Spleen (tissue), 11 donors: Measurements from ENCODE around the gene DHDDS. TPM values are rescaled to one million over a fixed set of nuclear protein-coding genes. Genes with fewer than 3 reads are reported as not detected.

Experiments
- DNase-seq: peaks from one replicate; pipeline ENCODE4 v3.0.0-alpha.2; 2020
- H3K27ac ChIP-seq, 8 donors: fragments of 200-600 bp; sonication (generic) in 7 of 8; 1 replicate in 4 of 8; 2 replicates in 4 of 8; pipeline versions ENCODE4 v1.5.0 to v1.8.0; 2016 to 2021; ENCODE audit warnings: inconsistent platforms in 4 of 8, mild to moderate bottlenecking in 4 of 8, moderate library complexity in 1 of 8
- H3K27me3 ChIP-seq, 7 donors: fragments of 200-600 bp; sonication (generic) in 6 of 7; replicated peaks in 1 of 7; 1 replicate in 4 of 7; 2 replicates in 3 of 7; pipeline versions ENCODE4 v1.5.0 to v1.8.0; 2016 to 2021; ENCODE audit warnings: inconsistent platforms in 3 of 7, mild to moderate bottlenecking in 1 of 7
- H3K36me3 ChIP-seq, 6 donors: fragments of 200-600 bp; sonication (generic) in 5 of 6; 1 replicate in 4 of 6; 2 replicates in 2 of 6; pipeline versions ENCODE4 v1.5.0 to v1.8.0; 2016 to 2021; ENCODE audit warnings: inconsistent platforms in 2 of 6
- H3K4me1 ChIP-seq, 6 donors: fragments of 200-600 bp; sonication (generic) in 5 of 6; 1 replicate in 3 of 6; 2 replicates in 3 of 6; pipeline versions ENCODE4 v1.5.0 to v1.8.0; 2016 to 2021; ENCODE audit warnings: inconsistent platforms in 3 of 6
- H3K4me3 ChIP-seq, 8 donors: fragments of 200-600 bp; sonication (generic) in 7 of 8; 1 replicate in 4 of 8; 2 replicates in 4 of 8; pipeline versions ENCODE4 v1.5.0 to v1.8.0; 2016 to 2021; ENCODE audit warnings: inconsistent platforms in 4 of 8, mild to moderate bottlenecking in 4 of 8, moderate library complexity in 2 of 8
- H3K9me3 ChIP-seq, 8 donors: fragments of 200-600 bp; sonication (generic) in 7 of 8; 1 replicate in 4 of 8; 2 replicates in 4 of 8; pipeline versions ENCODE4 v1.5.0 to v1.8.0; 2016 to 2021; ENCODE audit warnings: inconsistent platforms in 4 of 8
- POLR2A ChIP-seq, 3 donors: fragments of 450-650 bp; IDR thresholded peaks; one replicate each; pipeline ENCODE4 v1.5.1; 2017; ENCODE audit warnings: antibody characterized with exemption in 3 of 3, mild to moderate bottlenecking in 1 of 3
- POLR2AphosphoS5 ChIP-seq, 3 donors: sonication (generic); formaldehyde crosslinking; IDR thresholded peaks; one replicate each; pipeline ENCODE4 v1.5.1; 2017; ENCODE audit warnings: antibody characterized with exemption in 3 of 3
- WGBS, 5 donors: extraction: QIAGEN DNeasy Blood & Tissue Kit in 3 of 5; methylation state at CpG; one replicate each; pipeline versions ENCODE4 v1.1.5 to v1.1.7; 2013 to 2018; 5-methylcytosine and 5-hydroxymethylcytosine counted together
- intact Hi-C: fragments of 100-400 bp; cut with DNase I; formaldehyde crosslinking; loops from one replicate; pipeline ENCODE4 v1.15.0; 2023; ENCODE audit warnings: low total_unique reads
- polyA plus RNA-seq, 3 donors: library from polyadenylated mRNA; stranded (reverse); fragments of 200-250 nt; gene quantifications; one replicate each; pipeline ENCODE4 v1.2.1, GENCODE V29; 2013
- total RNA-seq, 7 donors: library from RNA; depleted of rRNA in 3 of 7; stranded (reverse); fragments of >200 nt in 3 of 7; fragmentation: NEBNext Ultra II Directional in 4 of 7; extraction: Animal tissue kit (Norgen Biotek cat#: 25700) in 4 of 7; gene quantifications; one replicate each; pipeline versions ENCODE4 v1.1.0 to v1.2.1, GENCODE V29; 2016 to 2021
- TF ChIP-seq, protein P1 (sequence below), 11 experiments: fragments of 200-600 bp in 7 of 11; fragments of 450-650 bp in 4 of 11; sonication (generic) in 4 of 11; IDR thresholded peaks in 8 of 11; conservative IDR thresholded peaks in 3 of 11; 1 replicate in 7 of 11; 2 replicates in 4 of 11; pipeline versions ENCODE4 v1.4.0 to v1.8.0; 2016 to 2021; ENCODE audit warnings: antibody characterized with exemption in 11 of 11, inconsistent platforms in 4 of 11, mild to moderate bottlenecking in 1 of 11
- donor health status: healthy with polysubstance abuse.
- donor health status: DM: no; HTN: no; CAD: no; lungs with moderate emphysema.
- donor health status: DM: no; HTN: no; CAD: no.
- donor health status: Bipolar disorder and iron deficiency.
- donor health status: healthy.
- donor health status: DM: no; HTN: no; CAD: no.
- donor health status: DM: yes; HTN: yes; CAD: no.

DHDDS gene
- total and polyA plus RNA-seq, 10 donors = 11.1 to 48.8 (median 32.4) TPM

DNA sequence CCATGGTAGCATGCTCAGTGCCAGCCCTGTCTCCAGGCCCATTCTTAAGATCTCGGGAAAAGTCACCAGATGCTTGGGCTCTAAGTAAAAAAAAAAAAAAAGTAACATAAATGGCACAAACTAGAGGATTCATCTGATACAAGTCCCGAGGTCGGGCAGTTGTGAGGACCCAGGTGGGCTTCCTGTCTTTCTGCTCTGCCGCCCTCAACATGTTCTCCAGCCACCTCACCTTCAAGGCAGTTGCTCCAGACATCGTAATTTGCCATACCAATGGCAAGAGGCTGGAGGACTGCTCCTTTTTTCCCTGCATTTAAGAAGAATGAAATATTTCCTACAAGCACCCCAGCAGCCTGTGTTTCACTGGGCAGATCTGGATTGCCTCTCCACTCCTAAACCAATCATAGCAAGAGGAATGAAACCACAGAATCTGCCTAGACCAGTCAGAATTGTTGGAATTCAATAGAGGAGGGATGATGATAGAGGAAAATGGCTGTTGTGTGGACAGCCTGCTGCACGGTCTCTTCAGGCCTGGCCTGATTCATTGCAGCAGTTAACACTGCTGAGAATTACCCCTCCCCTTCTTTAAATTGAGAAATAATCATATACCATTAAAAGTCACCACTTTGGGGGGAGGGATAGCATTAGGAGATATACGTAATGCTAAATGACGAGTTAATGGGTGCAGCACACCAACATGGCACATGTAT, 45.5 kb downstream of the DHDDS start:
- no peak for TF ChIP-seq POLR2AphosphoS5 (IDR thresholded peaks at IDR 0.05)
- TF ChIP-seq, protein P1, sequence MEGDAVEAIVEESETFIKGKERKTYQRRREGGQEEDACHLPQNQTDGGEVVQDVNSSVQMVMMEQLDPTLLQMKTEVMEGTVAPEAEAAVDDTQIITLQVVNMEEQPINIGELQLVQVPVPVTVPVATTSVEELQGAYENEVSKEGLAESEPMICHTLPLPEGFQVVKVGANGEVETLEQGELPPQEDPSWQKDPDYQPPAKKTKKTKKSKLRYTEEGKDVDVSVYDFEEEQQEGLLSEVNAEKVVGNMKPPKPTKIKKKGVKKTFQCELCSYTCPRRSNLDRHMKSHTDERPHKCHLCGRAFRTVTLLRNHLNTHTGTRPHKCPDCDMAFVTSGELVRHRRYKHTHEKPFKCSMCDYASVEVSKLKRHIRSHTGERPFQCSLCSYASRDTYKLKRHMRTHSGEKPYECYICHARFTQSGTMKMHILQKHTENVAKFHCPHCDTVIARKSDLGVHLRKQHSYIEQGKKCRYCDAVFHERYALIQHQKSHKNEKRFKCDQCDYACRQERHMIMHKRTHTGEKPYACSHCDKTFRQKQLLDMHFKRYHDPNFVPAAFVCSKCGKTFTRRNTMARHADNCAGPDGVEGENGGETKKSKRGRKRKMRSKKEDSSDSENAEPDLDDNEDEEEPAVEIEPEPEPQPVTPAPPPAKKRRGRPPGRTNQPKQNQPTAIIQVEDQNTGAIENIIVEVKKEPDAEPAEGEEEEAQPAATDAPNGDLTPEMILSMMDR (IDR thresholded peaks at IDR 0.05 in 8 of 11, conservative IDR thresholded peaks at IDR 0.05 in 3 of 11) = no peak
- TF ChIP-seq POLR2A (IDR thresholded peaks at IDR 0.05) = no peak
- no peak for DNase-seq
- intact Hi-C loops = no loop called here
- H3K4me1 ChIP-seq = peaks cover 10 to 44% (median 18%) of the 10 kb centered on the region in 6 donors
- peak overlapping the region in 2 of 8 donors; percentile 10 to 18 for H3K27ac ChIP-seq
- peaks cover 0 to 76% (median 47%) of the 10 kb centered on the region in 6 donors for H3K36me3 ChIP-seq
- no peaks in the 10 kb centered on the region for H3K27me3 ChIP-seq
- H3K9me3 ChIP-seq = no peaks in the 10 kb centered on the region
- H3K4me3 ChIP-seq = no peak overlapping the region
- WGBS, 5 donors = 76 to 85% (median 82%) methylated on average over 8 of the region's 8 CpGs

GRCh38 chr1:26478159-26478558, 46.0 kb downstream of the DHDDS start:
- intact Hi-C loops = no loop called here
- TF ChIP-seq POLR2AphosphoS5 (IDR thresholded peaks at IDR 0.05) (no peak), POLR2A (IDR thresholded peaks at IDR 0.05) (no peak)
- TF ChIP-seq, protein P1 (IDR thresholded peaks at IDR 0.05 in 8 of 11, conservative IDR thresholded peaks at IDR 0.05 in 3 of 11) = no peak
- H3K27me3 ChIP-seq = no peaks in the 10 kb centered on the region
- H3K4me3 ChIP-seq = no peak overlapping the region
- no peaks in the 10 kb centered on the region for H3K9me3 ChIP-seq
- H3K36me3 ChIP-seq = peaks cover 0 to 76% (median 47%) of the 10 kb centered on the region in 6 donors
- H3K27ac ChIP-seq = no peak overlapping the region
- 79 to 86% (median 80%) methylated on average over 3 of the region's 3 CpGs for WGBS, 5 donors
- no peak for DNase-seq
- H3K4me1 ChIP-seq = peaks cover 10 to 43% (median 18%) of the 10 kb centered on the region in 6 donors

DNA sequence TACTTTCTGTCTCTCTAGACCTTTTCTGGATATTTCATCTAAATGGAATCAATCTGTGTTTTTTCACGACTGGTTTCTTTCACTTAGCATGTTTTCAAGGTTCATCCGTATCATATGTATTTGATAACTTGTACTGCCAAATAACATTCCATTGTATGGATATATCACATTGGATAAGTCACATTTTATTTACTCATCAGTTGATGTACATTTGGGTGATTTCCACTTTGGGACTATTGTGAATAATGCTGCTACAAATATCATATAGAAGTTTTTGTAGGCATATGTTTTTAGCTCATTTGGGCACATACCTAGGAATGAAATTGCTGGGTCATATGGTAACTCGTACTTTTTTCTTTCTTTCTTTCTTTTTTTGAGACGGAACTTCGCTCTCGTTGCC, 46.9 kb downstream of the DHDDS start:
- H3K9me3 ChIP-seq = no peaks in the 10 kb centered on the region
- no peak overlapping the region for H3K27ac ChIP-seq
- intact Hi-C loops = no loop called here
- WGBS, 5 donors = 95 to 99% (median 97%) methylated on average over 6 of the region's 6 CpGs
- H3K27me3 ChIP-seq = no peaks in the 10 kb centered on the region
- H3K4me1 ChIP-seq = peaks cover 2 to 35% (median 10%) of the 10 kb centered on the region in 6 donors
- H3K36me3 ChIP-seq = peaks cover 0 to 69% (median 43%) of the 10 kb centered on the region in 6 donors
- H3K4me3 ChIP-seq = no peak overlapping the region
- TF ChIP-seq POLR2AphosphoS5 (IDR thresholded peaks at IDR 0.05) = no peak
- TF ChIP-seq POLR2A (IDR thresholded peaks at IDR 0.05) = no peak
- TF ChIP-seq, protein P1 (IDR thresholded peaks at IDR 0.05 in 8 of 11, conservative IDR thresholded peaks at IDR 0.05 in 3 of 11) = no peak
- no peak for DNase-seq

GRCh38 chr1:26482921-26483320, 50.8 kb downstream of the DHDDS start:
- no peak overlapping the region for H3K27ac ChIP-seq
- WGBS, 5 donors = 75 to 90% (median 81%) methylated on average over 2 of the region's 2 CpGs
- no peak for DNase-seq
- no peaks in the 10 kb centered on the region for H3K27me3 ChIP-seq
- intact Hi-C loops = no loop called here
- no peak for TF ChIP-seq POLR2AphosphoS5 (IDR thresholded peaks at IDR 0.05)
- TF ChIP-seq, protein P1 (IDR thresholded peaks at IDR 0.05 in 8 of 11, conservative IDR thresholded peaks at IDR 0.05 in 3 of 11) = no peak
- no peak for TF ChIP-seq POLR2A (IDR thresholded peaks at IDR 0.05)
- H3K4me1 ChIP-seq = peaks cover 0 to 2% (median 0%) of the 10 kb centered on the region in 6 donors
- peaks cover 0 to 36% (median 11%) of the 10 kb centered on the region in 6 donors for H3K36me3 ChIP-seq
- no peak overlapping the region for H3K4me3 ChIP-seq
- H3K9me3 ChIP-seq = no peaks in the 10 kb centered on the region
